H9 (cell line): ENCODE data around the gene SUPT7L. TPM values are rescaled to one million over a fixed set of nuclear protein-coding genes. Genes with fewer than 3 reads are reported as not detected.

Experiments
- DNase-seq: peaks from one replicate; pipeline ENCODE4 v3.0.0-alpha.2; 2017
- H2AFZ ChIP-seq: one replicate; pipeline ENCODE4 v1.6.1; 2013; ENCODE audit warnings: mild to moderate bottlenecking, low read length, control low read depth, moderate library complexity
- H2AK5ac ChIP-seq: 2 replicates; pipeline ENCODE4 v1.6.1; 2013; ENCODE audit warnings: low read length, control low read depth, mixed read lengths; ENCODE audit not compliant: insufficient read length
- H2BK120ac ChIP-seq: one replicate; pipeline ENCODE4 v1.6.1; 2013; ENCODE audit warnings: low read depth, mild to moderate bottlenecking, low read length, control low read depth, inconsistent platforms; ENCODE audit not compliant: poor library complexity, severe bottlenecking
- H2BK12ac ChIP-seq: 2 replicates; pipeline ENCODE4 v1.6.1; 2013; ENCODE audit warnings: low read length, control low read depth, mixed read lengths, low read depth; ENCODE audit not compliant: insufficient read length
- H2BK15ac ChIP-seq: 2 replicates; pipeline ENCODE4 v1.6.1; 2013; ENCODE audit warnings: low read depth, low read length, control low read depth
- H2BK20ac ChIP-seq: one replicate; pipeline ENCODE4 v1.6.1; 2013; ENCODE audit warnings: low read depth, mild to moderate bottlenecking, low read length, control low read depth, inconsistent platforms; ENCODE audit not compliant: poor library complexity, severe bottlenecking
- H2BK5ac ChIP-seq: 2 replicates; pipeline ENCODE4 v1.6.1; 2013; ENCODE audit warnings: low read length, control low read depth, mixed read lengths; ENCODE audit not compliant: insufficient read length
- H3K14ac ChIP-seq: 2 replicates; pipeline ENCODE4 v1.6.1; 2013; ENCODE audit warnings: low read length, control low read depth; ENCODE audit not compliant: insufficient read depth
- H3K18ac ChIP-seq: 2 replicates; pipeline ENCODE4 v1.6.1; 2013; ENCODE audit warnings: low read depth, mild to moderate bottlenecking, mixed read lengths, low read length, control low read depth; ENCODE audit not compliant: insufficient read length
- H3K23ac ChIP-seq: 2 replicates; pipeline ENCODE4 v1.6.1; 2013; ENCODE audit warnings: low read length, control low read depth, mixed read lengths, low read depth; ENCODE audit not compliant: insufficient read length
- H3K23me2 ChIP-seq: 2 replicates; pipeline ENCODE4 v1.6.1; 2013; ENCODE audit warnings: low read depth, mild to moderate bottlenecking, mixed read lengths, low read length, control low read depth; ENCODE audit not compliant: insufficient read length, poor library complexity, severe bottlenecking
- H3K27ac ChIP-seq: 2 replicates; pipeline ENCODE4 v1.5.1; 2013; ENCODE audit warnings: low read length, control low read depth, mixed read lengths, low read depth; ENCODE audit not compliant: insufficient read length
- H3K27me3 ChIP-seq: 2 replicates; pipeline ENCODE4 v1.6.1; 2013; ENCODE audit warnings: low read length, control low read depth, inconsistent platforms; ENCODE audit not compliant: insufficient read depth
- H3K4ac ChIP-seq: 2 replicates; pipeline ENCODE4 v1.6.1; 2013; ENCODE audit warnings: low read depth, mild to moderate bottlenecking, control low read depth, inconsistent platforms, low read length, moderate library complexity
- H3K4me1 ChIP-seq: 2 replicates; pipeline ENCODE4 v1.6.1; 2013; ENCODE audit warnings: low read length, control low read depth, inconsistent platforms; ENCODE audit not compliant: insufficient read depth
- H3K4me2 ChIP-seq: 2 replicates; pipeline ENCODE4 v1.6.1; 2013; ENCODE audit warnings: low read length, control low read depth, mixed read lengths; ENCODE audit not compliant: insufficient read length, insufficient read depth
- H3K56ac ChIP-seq: 2 replicates; pipeline ENCODE4 v1.6.1; 2013; ENCODE audit warnings: low read depth, mild to moderate bottlenecking, mixed read lengths, low read length, control low read depth; ENCODE audit not compliant: insufficient read length
- H3K79me1 ChIP-seq: 2 replicates; pipeline ENCODE4 v1.6.1; 2013; ENCODE audit warnings: low read depth, mild to moderate bottlenecking, moderate library complexity, low read length, control low read depth, inconsistent platforms; ENCODE audit not compliant: insufficient read depth, poor library complexity, severe bottlenecking
- H3K79me2 ChIP-seq: 2 replicates; pipeline ENCODE4 v1.6.1; 2013; ENCODE audit warnings: low read length, control low read depth, inconsistent platforms; ENCODE audit not compliant: insufficient read depth
- H3K9ac ChIP-seq: 2 replicates; pipeline ENCODE4 v1.6.1; 2013; ENCODE audit warnings: low read length, control low read depth, mixed read lengths; ENCODE audit not compliant: insufficient read length; ENCODE audit errors: extremely low read depth
- H3K9me3 ChIP-seq: one replicate; pipeline ENCODE4 v1.6.1; 2013; ENCODE audit warnings: low read depth, low read length, inconsistent platforms; ENCODE audit not compliant: control insufficient read depth
- H3T11ph ChIP-seq: one replicate; pipeline ENCODE4 v1.6.1; 2013; ENCODE audit warnings: mild to moderate bottlenecking, low read length, control low read depth, inconsistent platforms
- H4K20me1 ChIP-seq: one replicate; pipeline ENCODE4 v1.6.1; 2013; ENCODE audit not compliant: control insufficient read depth, insufficient read length, insufficient read depth
- H4K5ac ChIP-seq: 2 replicates; pipeline ENCODE4 v1.6.1; 2013; ENCODE audit warnings: low read depth, mild to moderate bottlenecking, mixed read lengths, low read length, control low read depth; ENCODE audit not compliant: insufficient read length
- H4K8ac ChIP-seq: replicated peaks from 2 replicates; pipeline ENCODE4 v1.6.1; 2013; ENCODE audit warnings: low read length, control low read depth, mixed read lengths, low read depth; ENCODE audit not compliant: insufficient read length
- H4K91ac ChIP-seq: 2 replicates; pipeline ENCODE4 v1.6.1; 2013; ENCODE audit warnings: low read depth, mild to moderate bottlenecking, moderate library complexity, mixed read lengths, low read length, control low read depth; ENCODE audit not compliant: insufficient read length
- H3K27ac Mint-ChIP-seq, 3 experiments: 2 replicates in 2 of 3; 3 replicates in 1 of 3; pipeline ENCODE4 v1.8.0; 2020 to 2021; ENCODE audit warnings: mixed read lengths in 3 of 3, mild to moderate bottlenecking in 1 of 3, moderate library complexity in 1 of 3
- H3K27me3 Mint-ChIP-seq: 2 replicates; pipeline ENCODE4 v1.8.0; 2021; ENCODE audit warnings: low read depth, mild to moderate bottlenecking, moderate library complexity, mixed read lengths
- H3K36me3 Mint-ChIP-seq, 3 experiments: 2 replicates in 2 of 3; 3 replicates in 1 of 3; pipeline ENCODE4 v1.8.0; 2020 to 2021; ENCODE audit warnings: low read depth in 3 of 3, mixed read lengths in 3 of 3; ENCODE audit not compliant: insufficient read depth in 1 of 3
- H3K4me1 Mint-ChIP-seq, 2 experiments: 2 replicates each; pipeline ENCODE4 v1.8.0; 2020; ENCODE audit warnings: mixed read lengths in 2 of 2
- H3K4me3 Mint-ChIP-seq, 2 experiments: 2 replicates in 1 of 2; 3 replicates in 1 of 2; pipeline ENCODE4 v1.8.0; 2020 to 2021; ENCODE audit warnings: mild to moderate bottlenecking in 2 of 2, mixed read lengths in 2 of 2, moderate library complexity in 1 of 2
- H3K9me3 Mint-ChIP-seq, 2 experiments: 2 replicates in 1 of 2; 3 replicates in 1 of 2; pipeline ENCODE4 v1.8.0; 2020; ENCODE audit warnings: mild to moderate bottlenecking in 2 of 2, mixed read lengths in 2 of 2, moderate library complexity in 1 of 2
- WGBS: extraction: QIAGEN DNeasy Blood & Tissue Kit; methylation state at CpG from one replicate; pipeline ENCODE4 v1.1.7; 2013; ENCODE audit warnings: missing lambda C conversion rate, low lambda C conversion rate, mixed read lengths; ENCODE audit not compliant: insufficient read length; ENCODE audit errors: extremely low coverage; 5-methylcytosine and 5-hydroxymethylcytosine counted together
- total RNA-seq: library from RNA; stranded (reverse); gene quantifications from 2 replicates; pipeline ENCODE4 v1.2.1, GENCODE V29; 2021
- TF ChIP-seq, protein P1 (sequence below): fragments of 200-600 bp; sonication (generic); conservative IDR thresholded peaks from 3 replicates; pipeline ENCODE4 v1.8.0; 2021; ENCODE audit warnings: antibody characterized with exemption, mild to moderate bottlenecking

The SUPT7L gene
- total RNA-seq, 1 experiment from 2014 or later: 30.4 TPM

DNA sequence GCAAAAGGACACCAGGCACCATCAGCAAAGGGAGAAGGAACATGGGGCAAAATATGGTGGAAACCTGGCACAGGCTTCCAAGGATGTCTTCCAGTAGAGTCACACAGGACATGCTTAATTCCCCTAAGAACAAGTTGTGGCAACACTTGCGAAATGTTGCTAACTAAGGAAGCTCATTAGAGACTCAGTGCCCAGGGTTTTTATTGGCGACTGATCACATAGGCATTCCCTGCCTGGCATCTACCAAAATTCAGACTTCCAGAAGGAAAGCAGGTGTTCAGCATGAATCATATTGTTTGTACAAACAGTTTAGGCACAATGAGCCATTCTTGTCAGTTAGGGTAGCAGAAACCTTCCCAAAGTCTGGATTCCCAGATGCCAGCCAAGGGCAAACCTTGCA, 26.0 kb upstream of the SUPT7L start:
- H3K9ac ChIP-seq: no peak overlapping the region
- H3K56ac ChIP-seq: no peak overlapping the region
- H3K9me3 Mint-ChIP-seq: no peaks in the 10 kb centered on the region
- no peaks in the 10 kb centered on the region for H3K4me1 Mint-ChIP-seq
- H3K27me3 Mint-ChIP-seq: no peaks in the 10 kb centered on the region
- no peak overlapping the region for H2BK15ac ChIP-seq
- no peak overlapping the region for H2BK12ac ChIP-seq
- no peak overlapping the region for H4K91ac ChIP-seq
- no peak overlapping the region for H2BK5ac ChIP-seq
- no peaks in the 10 kb centered on the region for H4K20me1 ChIP-seq
- no peak for DNase-seq
- no peak overlapping the region for H2BK120ac ChIP-seq
- H3K27ac ChIP-seq: no peak overlapping the region
- H3K36me3 Mint-ChIP-seq: peaks cover 0 to 33% (median 28%) of the 10 kb centered on the region in 3 experiments; a peak in 5 of 7 replicates
- no peak overlapping the region for H3K23ac ChIP-seq
- no peak overlapping the region for H3K4me3 Mint-ChIP-seq
- no CpG with 5 or more reads among the region's 2 CpGs for WGBS
- TF ChIP-seq, protein P1, sequence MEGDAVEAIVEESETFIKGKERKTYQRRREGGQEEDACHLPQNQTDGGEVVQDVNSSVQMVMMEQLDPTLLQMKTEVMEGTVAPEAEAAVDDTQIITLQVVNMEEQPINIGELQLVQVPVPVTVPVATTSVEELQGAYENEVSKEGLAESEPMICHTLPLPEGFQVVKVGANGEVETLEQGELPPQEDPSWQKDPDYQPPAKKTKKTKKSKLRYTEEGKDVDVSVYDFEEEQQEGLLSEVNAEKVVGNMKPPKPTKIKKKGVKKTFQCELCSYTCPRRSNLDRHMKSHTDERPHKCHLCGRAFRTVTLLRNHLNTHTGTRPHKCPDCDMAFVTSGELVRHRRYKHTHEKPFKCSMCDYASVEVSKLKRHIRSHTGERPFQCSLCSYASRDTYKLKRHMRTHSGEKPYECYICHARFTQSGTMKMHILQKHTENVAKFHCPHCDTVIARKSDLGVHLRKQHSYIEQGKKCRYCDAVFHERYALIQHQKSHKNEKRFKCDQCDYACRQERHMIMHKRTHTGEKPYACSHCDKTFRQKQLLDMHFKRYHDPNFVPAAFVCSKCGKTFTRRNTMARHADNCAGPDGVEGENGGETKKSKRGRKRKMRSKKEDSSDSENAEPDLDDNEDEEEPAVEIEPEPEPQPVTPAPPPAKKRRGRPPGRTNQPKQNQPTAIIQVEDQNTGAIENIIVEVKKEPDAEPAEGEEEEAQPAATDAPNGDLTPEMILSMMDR: no peak
- H3K27ac Mint-ChIP-seq: no peak overlapping the region
- no peak overlapping the region for H4K8ac ChIP-seq
- H4K5ac ChIP-seq: no peak overlapping the region
- H3K4me2 ChIP-seq: no peak overlapping the region
- no peaks in the 10 kb centered on the region for H3K23me2 ChIP-seq
- no peaks in the 10 kb centered on the region for H3K9me3 ChIP-seq
- no peaks in the 10 kb centered on the region for H3K79me2 ChIP-seq
- H3T11ph ChIP-seq: no peak overlapping the region
- no peak overlapping the region for H3K18ac ChIP-seq
- H2BK20ac ChIP-seq: no peak overlapping the region
- H2AK5ac ChIP-seq: no peak overlapping the region
- no peaks in the 10 kb centered on the region for H3K27me3 ChIP-seq
- H2AFZ ChIP-seq: no peak overlapping the region
- no peak overlapping the region for H3K14ac ChIP-seq
- H3K4ac ChIP-seq: no peak overlapping the region
- H3K4me1 ChIP-seq: no peaks in the 10 kb centered on the region
- H3K79me1 ChIP-seq: no peaks in the 10 kb centered on the region
